Smooth muscle cell (in vitro differentiated cells): ENCODE data around the gene IDNK. TPM values are rescaled to one million over a fixed set of nuclear protein-coding genes. Genes with fewer than 3 reads are reported as not detected.

Source experiments
- DNase-seq: peaks from one replicate; lab custom pipeline; 2025; ENCODE audit not compliant: unreplicated experiment; lab: John Stamatoyannopoulos, UW
- H2AFZ ChIP-seq: fragments of 200-600 bp; sonication (generic); 2 replicates; pipeline ENCODE4 v1.6.0; 2016; ENCODE audit warnings: antibody characterized with exemption, low read depth, mild to moderate bottlenecking
- H3F3A ChIP-seq: fragments of 200-600 bp; sonication (generic); 2 replicates; pipeline ENCODE4 v1.6.0; 2017; ENCODE audit warnings: antibody characterized with exemption, low read depth
- H3K27ac ChIP-seq: fragments of 200-600 bp; sonication (generic); 2 replicates; pipeline ENCODE4 v1.5.1; 2016; ENCODE audit warnings: low read depth, mild to moderate bottlenecking
- H3K27me3 ChIP-seq: fragments of 200-600 bp; sonication (generic); 2 replicates; pipeline ENCODE4 v1.6.1; 2016; ENCODE audit warnings: low read depth, mild to moderate bottlenecking
- H3K36me3 ChIP-seq: fragments of 200-600 bp; sonication (generic); 2 replicates; pipeline ENCODE4 v1.5.1; 2016; ENCODE audit warnings: low read depth
- H3K4me1 ChIP-seq: fragments of 200-600 bp; sonication (generic); 2 replicates; pipeline ENCODE4 v1.5.1; 2016; ENCODE audit warnings: low read depth
- H3K4me2 ChIP-seq: fragments of 200-600 bp; sonication (generic); 2 replicates; pipeline ENCODE4 v1.6.0; 2016; ENCODE audit warnings: mild to moderate bottlenecking
- H3K4me3 ChIP-seq: fragments of 200-600 bp; sonication (generic); 2 replicates; pipeline ENCODE4 v1.5.1; 2016; ENCODE audit warnings: mild to moderate bottlenecking
- H3K79me2 ChIP-seq: fragments of 200-600 bp; sonication (generic); 2 replicates; pipeline ENCODE4 v1.6.0; 2016; ENCODE audit warnings: low read depth, mild to moderate bottlenecking
- H3K9ac ChIP-seq: fragments of 200-600 bp; sonication (generic); 2 replicates; pipeline ENCODE4 v1.6.0; 2016; ENCODE audit warnings: low read depth
- H3K9me3 ChIP-seq: fragments of 200-600 bp; sonication (generic); replicated peaks from 2 replicates; pipeline ENCODE4 v1.5.1; 2016; ENCODE audit warnings: low read depth
- H4K20me1 ChIP-seq: fragments of 200-600 bp; sonication (generic); 2 replicates; pipeline ENCODE4 v1.6.0; 2016; ENCODE audit warnings: low read depth
- CTCF ChIP-seq: fragments of 200-600 bp; sonication (generic); IDR thresholded peaks from 2 replicates; pipeline ENCODE4 v1.5.1; 2017; ENCODE audit warnings: borderline replicate concordance, mild to moderate bottlenecking, antibody characterized with exemption; ENCODE audit not compliant: insufficient read depth, poor library complexity, severe bottlenecking
- WGBS: methylation state at CpG from one replicate; pipeline ENCODE4 v1.1.7; 2016; ENCODE audit warnings: low lambda C conversion rate; 5-methylcytosine and 5-hydroxymethylcytosine counted together
- polyA plus RNA-seq: library from polyadenylated mRNA; unstranded; fragments of >200 nt; fragmentation: Nextera tagmentation; extraction: Ambion mirVana; gene quantifications from 2 replicates; pipeline ENCODE4 v1.2.1, GENCODE V29; 2016
- total RNA-seq: library from RNA; depleted of rRNA; stranded (reverse); fragments of >200 nt; gene quantifications from 2 replicates; pipeline ENCODE4 v1.2.3, GENCODE V29; 2014

Gene IDNK
- total and polyA plus RNA-seq, 2 experiments from 2014 or later: 1.1 to 2.1 TPM

GRCh38 chr9:83630938-83631457 lies 8.1 kb downstream of the IDNK start:
- no peaks in the 10 kb centered on the region for H3K36me3 ChIP-seq
- H3K79me2 ChIP-seq: no peaks in the 10 kb centered on the region
- H3K4me1 ChIP-seq: peaks cover 8% of the 10 kb centered on the region
- no peak for DNase-seq
- no peak overlapping the region for H3K27ac ChIP-seq
- H4K20me1 ChIP-seq: no peaks in the 10 kb centered on the region
- H3K9ac ChIP-seq: no peak overlapping the region
- WGBS: 16% methylated on average over 10 of the region's 11 CpGs
- H3K27me3 ChIP-seq: no peaks in the 10 kb centered on the region
- H3F3A ChIP-seq: no peaks in the 10 kb centered on the region
- H3K4me3 ChIP-seq: no peak overlapping the region
- TF ChIP-seq CTCF: no peak
- no peak overlapping the region for H3K4me2 ChIP-seq
- H2AFZ ChIP-seq: no peak overlapping the region
- H3K9me3 ChIP-seq: no peaks in the 10 kb centered on the region

- WGBS: 100% methylated on average over 1 of the region's 1 CpG
- no peak overlapping the region for H3K9ac ChIP-seq
These were observed 10.3 kb downstream of the IDNK start for GRCh38 chr9:83633255-83633654.

GRCh38 chr9:83633676-83634075 lies 10.7 kb downstream of the IDNK start:
- H3K36me3 ChIP-seq: no peaks in the 10 kb centered on the region
- H3K9me3 ChIP-seq: no peaks in the 10 kb centered on the region
- H2AFZ ChIP-seq: no peak overlapping the region
- WGBS: 95% methylated on average over 2 of the region's 2 CpGs
- no peak overlapping the region for H3K9ac ChIP-seq
- no peaks in the 10 kb centered on the region for H3K79me2 ChIP-seq
- DNase-seq: no peak
- no peaks in the 10 kb centered on the region for H3F3A ChIP-seq
- no peak overlapping the region for H3K4me3 ChIP-seq
- H3K27ac ChIP-seq: no peak overlapping the region
- no peaks in the 10 kb centered on the region for H4K20me1 ChIP-seq
- no peak for TF ChIP-seq CTCF
- H3K4me2 ChIP-seq: no peak overlapping the region
- H3K4me1 ChIP-seq: peaks cover 8% of the 10 kb centered on the region
- H3K27me3 ChIP-seq: no peaks in the 10 kb centered on the region

More at GRCh38 chr9:83633255-83633654, 10.3 kb downstream of the IDNK start:
- no peak overlapping the region for H3K4me3 ChIP-seq
- no peaks in the 10 kb centered on the region for H3K36me3 ChIP-seq
- no peaks in the 10 kb centered on the region for H3K79me2 ChIP-seq
- no peak overlapping the region for H3K4me2 ChIP-seq
- no peaks in the 10 kb centered on the region for H3K27me3 ChIP-seq
- TF ChIP-seq CTCF: no peak
- no peak for DNase-seq
- H3K9me3 ChIP-seq: no peaks in the 10 kb centered on the region
- H4K20me1 ChIP-seq: no peaks in the 10 kb centered on the region
- no peak overlapping the region for H2AFZ ChIP-seq
- H3F3A ChIP-seq: no peaks in the 10 kb centered on the region
- H3K27ac ChIP-seq: no peak overlapping the region
- peaks cover 8% of the 10 kb centered on the region for H3K4me1 ChIP-seq

GRCh38 chr9:83636813-83637212 lies 13.9 kb downstream of the IDNK start:
- Histone ChIP-seq H3F3A (no peaks in the 10 kb centered on the region), H4K20me1 (no peaks in the 10 kb centered on the region), H2AFZ (no peak overlapping the region), H3K27me3 (no peaks in the 10 kb centered on the region), H3K9me3 (no peaks in the 10 kb centered on the region), H3K79me2 (no peaks in the 10 kb centered on the region), H3K27ac (no peak overlapping the region), H3K9ac (no peak overlapping the region), H3K4me1 (no peaks in the 10 kb centered on the region), H3K36me3 (no peaks in the 10 kb centered on the region), H3K4me2 (no peak overlapping the region), H3K4me3 (no peak overlapping the region)
- no peak for TF ChIP-seq CTCF
- no peak for DNase-seq
